Sciatic nerve (tissue), 2 donors: ENCODE data around the gene ITPKB. TPM values are rescaled to one million over a fixed set of nuclear protein-coding genes. Genes with fewer than 3 reads are reported as not detected.
"Not testable (repeated sequence)": the region's sequence is repeated elsewhere in the genome, so short reads cannot be mapped to it uniquely, and the experiment has no call there.

Source experiments
- ATAC-seq: fragments of 200-7000 bp; cut with Tn5 transposase; one replicate; pipeline ENCODE4 v1.9.1; 2020; ENCODE audit warnings: mild to moderate bottlenecking, moderate library complexity
- DNase-seq: peaks from one replicate; pipeline ENCODE4 v3.0.0-alpha.2; 2020; ENCODE audit warnings: low spot score
- intact Hi-C: fragments of 100-400 bp; cut with DNase I; formaldehyde crosslinking; loops from one replicate; pipeline ENCODE4 v1.14.2; 2022
- total RNA-seq: library from RNA; stranded (reverse); fragmentation: NEBNext Ultra II Directional; extraction: Animal tissue kit (Norgen Biotek cat#: 25700); gene quantifications from one replicate; pipeline ENCODE4 v1.2.1, GENCODE V29; 2021
- donor health status: DM: no; HTN: no; CAD: no.
- donor health status: DM: no; HTN: no; CAD: no.

The ITPKB gene
- total RNA-seq, 1 donor from 2014 or later = 81.2 TPM

GRCh38 chr1:226606311-226607267 is 132.5 kb downstream of the ITPKB start:
- ATAC-seq (no peak), DNase-seq (peak; percentile 56)
- intact Hi-C loops = no loop called here

GRCh38 chr1:226605318-226605950 is 133.6 kb downstream of the ITPKB start:
- ATAC-seq = no peak
- intact Hi-C loops = no loop called here
- DNase-seq = peak; percentile 54

DNA sequence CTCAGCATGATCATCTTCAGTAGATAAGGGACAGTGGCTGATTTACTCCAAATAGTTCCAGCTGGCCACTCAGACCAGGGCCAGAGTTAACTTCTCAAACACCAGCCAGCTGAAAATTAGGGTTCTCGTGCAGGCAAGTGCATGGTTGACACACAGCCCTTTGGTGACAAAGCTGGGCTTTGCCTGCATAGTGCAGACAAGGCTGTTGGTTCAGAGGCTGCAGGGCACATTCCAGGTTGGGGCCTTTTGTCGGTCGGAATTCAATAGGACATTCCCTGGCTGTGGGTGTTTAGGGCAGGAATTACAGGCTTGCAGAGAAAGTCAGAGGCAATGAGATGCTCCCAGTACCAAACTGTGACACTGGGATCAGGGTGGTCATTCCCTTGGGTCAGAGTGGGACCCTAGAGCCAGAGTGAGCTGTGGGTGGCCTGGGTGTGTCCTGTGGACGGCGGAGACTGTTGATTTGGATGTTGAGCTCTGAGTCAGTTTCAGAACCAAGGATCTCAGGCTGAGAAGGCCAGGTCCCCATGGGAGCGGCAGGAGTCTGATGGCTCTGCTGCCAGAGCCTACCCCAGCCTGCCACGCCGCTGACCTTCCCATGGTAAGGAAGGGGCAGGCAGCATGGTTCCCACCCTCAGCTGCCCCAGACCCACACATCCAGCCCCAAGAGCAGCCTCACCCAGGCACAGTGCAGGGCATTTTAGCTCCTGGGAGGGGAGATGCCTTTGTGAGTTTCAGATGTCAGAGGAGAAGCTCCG is 134.3 kb downstream of the ITPKB start:
- no peak for ATAC-seq
- DNase-seq = peak; percentile 53
- intact Hi-C loops = no loop called here

- ATAC-seq (no peak), DNase-seq (peak; percentile 57)
- intact Hi-C loops = no loop called here
These were observed 135.1 kb downstream of the ITPKB start for GRCh38 chr1:226603858-226604559.

DNA sequence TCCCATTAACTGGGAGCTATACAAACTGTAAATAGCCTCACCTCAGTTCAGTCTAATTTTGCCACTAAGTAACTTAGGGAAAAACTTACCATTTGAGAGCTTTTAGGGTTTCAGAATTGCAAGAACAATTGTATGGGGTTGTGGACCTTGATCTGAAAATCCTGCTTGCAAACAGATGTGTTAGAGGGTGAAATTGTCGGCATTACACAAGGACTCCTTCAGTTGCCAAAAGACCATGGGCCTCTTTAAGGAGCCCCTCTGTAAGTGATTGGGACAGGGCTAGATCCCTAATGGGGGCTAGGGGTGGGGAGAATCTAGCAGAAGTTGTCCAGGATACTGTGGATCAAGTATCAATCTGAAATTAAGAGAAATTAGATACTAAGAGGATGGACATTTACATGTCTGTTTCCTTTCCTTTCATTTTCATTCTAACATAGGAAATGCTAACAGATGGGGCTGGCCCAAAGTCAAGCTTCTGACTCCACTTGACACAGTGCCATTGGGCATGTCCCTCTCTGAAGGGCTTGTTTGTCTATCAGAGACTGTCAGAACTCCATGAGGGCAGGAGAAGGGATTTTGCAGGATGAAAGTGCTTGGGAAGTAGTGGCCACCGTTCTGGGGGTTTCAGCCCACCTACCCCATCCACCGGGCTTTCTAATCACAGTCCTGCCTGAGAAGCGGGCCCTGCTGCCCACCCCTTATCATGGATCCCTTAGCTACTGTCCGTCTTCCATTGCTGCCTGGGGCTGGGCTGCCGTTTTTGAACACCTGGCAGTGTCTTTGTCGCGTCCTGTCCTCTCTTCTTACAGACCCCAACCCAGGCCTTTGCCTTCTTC is 135.8 kb downstream of the ITPKB start:
- ATAC-seq (peak; percentile 58), DNase-seq (peak; percentile 87)
- intact Hi-C loops = no loop called here

GRCh38 chr1:226602186-226603021 is 136.7 kb downstream of the ITPKB start:
- peak; percentile 85 for DNase-seq
- ATAC-seq = peak; percentile 90
- intact Hi-C loops = no loop called here

- no peak for ATAC-seq
- DNase-seq = peak; percentile 57
These were observed 137.6 kb downstream of the ITPKB start for GRCh38 chr1:226601456-226601855.

DNA sequence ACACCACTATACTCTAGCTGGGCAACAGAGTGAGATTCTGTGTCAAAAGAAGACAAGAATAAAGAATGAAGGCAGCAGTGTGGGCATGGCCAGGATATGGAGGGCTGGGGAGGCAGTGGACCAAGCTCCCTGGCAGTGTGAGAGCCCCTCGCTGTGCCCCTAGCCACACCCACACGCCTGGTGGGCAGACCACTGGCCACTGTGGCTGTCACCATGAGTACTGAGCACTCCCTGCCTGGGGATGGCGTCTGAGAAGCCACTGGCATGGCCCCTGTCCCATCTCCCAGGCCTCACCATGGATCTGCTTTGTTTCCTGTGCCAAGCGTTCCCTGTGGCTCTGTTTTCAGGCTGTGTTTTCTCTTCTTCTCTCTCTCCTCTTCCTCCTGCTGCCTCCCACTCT is 138.8 kb downstream of the ITPKB start:
- ATAC-seq (no peak), DNase-seq (no peak)
- intact Hi-C loops = no loop called here

More at GRCh38 chr1:226601456-226601855, 137.6 kb downstream of the ITPKB start:
- intact Hi-C loops = no loop called here

DNA sequence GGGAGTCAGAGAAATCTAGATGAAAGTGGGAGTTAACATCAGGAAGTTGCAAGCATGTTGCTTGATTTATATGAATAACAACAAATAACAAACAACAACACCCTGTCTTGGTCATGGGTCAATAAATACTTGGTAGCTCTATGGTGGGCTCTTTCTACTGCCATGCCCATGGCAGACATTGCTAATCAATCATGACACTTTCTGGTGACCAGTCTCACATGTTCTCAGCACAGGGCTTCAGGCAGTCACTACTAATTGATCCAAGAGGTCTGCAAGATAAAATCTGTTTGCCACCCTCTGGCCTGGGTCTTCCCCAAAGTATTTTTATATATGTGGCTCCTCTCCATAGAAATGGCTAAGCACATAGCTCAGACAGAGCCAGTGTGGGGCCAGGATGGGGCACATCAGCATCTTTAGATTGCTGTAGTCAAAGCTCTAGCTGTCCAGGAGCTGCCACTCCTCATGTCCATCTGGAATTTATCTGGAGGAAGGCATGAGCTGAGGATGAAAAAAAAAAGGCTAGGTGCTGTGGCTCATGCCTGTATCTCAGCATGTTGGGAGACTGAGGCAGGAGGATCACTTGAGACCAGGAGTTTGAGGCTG is 139.3 kb downstream of the ITPKB start:
- DNase-seq (no peak), ATAC-seq (no peak)
- intact Hi-C loops = no loop called here

GRCh38 chr1:226598955-226599354 is 140.1 kb downstream of the ITPKB start:
- ATAC-seq, intact Hi-C loops: not testable (repeated sequence)
- peak; percentile 1 for DNase-seq

DNA sequence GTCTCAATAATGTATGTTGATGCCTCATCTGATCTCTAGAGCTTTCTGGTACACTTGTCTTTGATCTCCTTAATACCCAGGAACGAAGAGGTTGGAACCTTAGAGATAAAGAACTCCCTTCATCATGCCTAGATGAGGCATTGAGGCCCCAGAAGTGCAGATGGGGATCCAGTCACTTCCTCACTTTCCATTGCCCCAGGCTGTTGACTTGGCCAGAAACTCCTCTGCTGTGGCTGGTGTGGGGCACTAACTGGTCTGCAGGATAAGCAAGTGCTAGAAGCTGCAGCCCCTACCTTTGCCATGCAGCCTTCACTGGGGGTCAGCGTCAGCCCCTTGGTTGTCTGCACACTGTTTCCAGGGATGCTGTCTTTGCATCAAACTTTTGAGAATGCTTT is 140.6 kb downstream of the ITPKB start:
- intact Hi-C loops = no loop called here
- ATAC-seq = no peak
- DNase-seq = peak; percentile 33

DNA sequence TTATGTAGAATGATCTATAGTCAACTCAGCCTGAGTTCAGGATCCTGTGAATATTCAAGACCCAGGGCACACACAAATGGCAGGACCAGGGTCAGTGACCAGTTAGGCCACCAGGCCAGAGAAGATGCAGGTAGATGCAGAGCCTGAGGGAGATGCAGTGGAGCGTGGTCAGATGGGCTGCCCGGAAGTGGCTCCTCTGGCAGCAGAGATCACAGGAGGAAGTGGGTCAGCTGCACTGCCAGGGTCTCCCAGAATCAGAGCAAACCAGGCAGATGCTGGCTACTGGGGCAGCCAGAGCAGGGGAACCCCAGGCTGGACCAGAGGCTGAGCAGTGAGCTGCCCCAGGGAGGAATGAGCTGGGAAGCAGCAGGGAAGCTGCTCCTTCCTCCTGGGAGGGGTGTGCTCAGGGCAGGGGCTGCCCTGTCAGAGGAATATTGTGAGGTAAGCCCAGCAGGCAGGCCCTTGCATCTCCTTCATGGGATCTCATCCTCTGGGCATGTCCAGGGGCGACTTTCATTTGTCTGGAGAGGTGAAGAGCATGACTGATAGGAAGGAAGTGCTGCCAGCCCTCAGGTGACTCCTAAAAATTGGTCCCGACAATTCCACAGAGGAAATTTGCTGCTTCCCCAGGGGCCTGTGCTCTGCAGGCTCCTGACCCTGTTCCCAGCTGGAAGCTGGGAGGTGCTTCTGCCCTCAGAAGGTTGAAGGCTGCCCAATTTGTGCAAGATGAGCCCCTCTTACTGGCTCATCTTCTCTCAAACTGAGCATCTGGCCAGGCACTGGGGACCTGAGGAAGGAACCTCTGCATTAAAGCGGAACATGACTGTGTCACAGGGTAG is 141.2 kb downstream of the ITPKB start:
- DNase-seq (peak; percentile 39), ATAC-seq (no peak)
- intact Hi-C loops = no loop called here

GRCh38 chr1:226596531-226597165 is 142.4 kb downstream of the ITPKB start:
- intact Hi-C loops = no loop called here
- DNase-seq (no peak), ATAC-seq (no peak)

DNA sequence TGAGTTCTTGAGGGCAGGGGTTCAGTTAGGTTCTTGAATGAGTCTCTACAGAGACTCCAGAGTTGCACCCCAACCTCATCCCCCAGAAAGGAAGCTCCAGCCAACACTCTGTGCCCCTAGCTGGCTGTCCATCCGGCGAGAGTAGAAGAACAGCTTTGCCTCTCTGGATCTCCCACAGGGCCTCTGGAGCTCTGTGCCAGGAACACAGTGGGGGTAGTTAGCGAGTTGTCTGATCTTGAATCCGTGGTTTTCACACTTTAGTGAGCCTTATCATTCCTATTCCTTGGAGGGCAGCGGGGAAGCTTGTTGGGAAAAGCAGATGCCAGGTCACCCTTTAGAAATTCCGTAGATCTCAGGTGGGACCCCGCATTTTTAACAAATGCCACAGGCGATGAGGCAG is 145.5 kb downstream of the ITPKB start:
- intact Hi-C loops = no loop called here
- no peak for DNase-seq
- ATAC-seq = no peak

DNA sequence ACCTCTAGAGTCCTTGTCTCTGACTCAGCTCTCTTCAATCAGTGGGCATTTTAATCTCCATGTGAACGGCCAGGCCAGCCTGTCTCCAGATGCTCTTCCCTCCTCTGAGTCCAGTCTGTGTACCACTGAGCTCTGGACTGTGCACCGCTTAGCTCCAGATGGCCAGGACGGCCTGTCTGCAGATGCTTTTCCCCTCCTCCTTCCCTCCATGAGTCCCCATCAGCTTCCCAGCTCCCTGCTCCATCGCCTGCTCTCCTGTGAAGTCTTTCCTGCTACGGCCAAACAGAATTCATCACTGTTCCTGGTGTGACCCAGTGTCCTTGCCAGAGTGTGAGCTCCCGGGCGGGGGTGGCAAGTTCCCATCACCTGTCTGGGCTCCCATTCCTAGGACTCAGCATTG is 148.5 kb downstream of the ITPKB start:
- DNase-seq (no peak), ATAC-seq (no peak)
- intact Hi-C loops = no loop called here
